COLO829 (cell line): Measurements from ENCODE around the gene NFIB.

Experiments used
- DNase-seq: peaks from one replicate; pipeline ENCODE4 v3.0.0; 2012; ENCODE audit warnings: low spot score

The NFIB gene

DNA sequence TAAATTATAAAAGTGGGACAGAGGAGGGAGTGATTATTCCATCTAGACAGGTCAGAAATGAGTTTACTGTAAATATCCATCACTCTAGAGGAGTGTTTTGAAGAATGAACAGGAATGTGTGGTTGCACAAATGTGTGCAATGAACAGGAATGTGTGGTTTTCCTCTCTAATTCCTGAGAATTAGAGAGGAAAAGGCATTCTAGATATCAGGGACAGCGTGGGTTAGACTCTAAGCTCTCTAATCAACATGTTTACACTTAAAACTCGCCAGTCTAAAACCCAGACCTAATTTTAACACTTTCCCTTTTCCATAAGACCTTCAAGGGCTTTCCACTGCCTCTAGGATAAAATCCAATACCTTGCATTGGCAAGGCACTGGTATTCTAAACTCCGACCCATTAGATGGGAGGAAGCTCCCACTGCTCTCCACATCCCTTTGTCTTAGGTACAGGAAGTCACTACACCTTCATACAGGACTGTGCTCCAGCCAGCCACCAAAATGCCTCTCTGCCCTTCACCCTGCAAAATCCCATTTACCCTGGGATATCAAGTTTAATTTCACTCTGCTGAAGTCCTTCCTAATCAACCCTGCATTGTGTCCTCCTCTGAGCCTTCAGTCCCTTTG is 67.9 kb downstream of the NFIB start:
- DNase-seq = no peak

DNA sequence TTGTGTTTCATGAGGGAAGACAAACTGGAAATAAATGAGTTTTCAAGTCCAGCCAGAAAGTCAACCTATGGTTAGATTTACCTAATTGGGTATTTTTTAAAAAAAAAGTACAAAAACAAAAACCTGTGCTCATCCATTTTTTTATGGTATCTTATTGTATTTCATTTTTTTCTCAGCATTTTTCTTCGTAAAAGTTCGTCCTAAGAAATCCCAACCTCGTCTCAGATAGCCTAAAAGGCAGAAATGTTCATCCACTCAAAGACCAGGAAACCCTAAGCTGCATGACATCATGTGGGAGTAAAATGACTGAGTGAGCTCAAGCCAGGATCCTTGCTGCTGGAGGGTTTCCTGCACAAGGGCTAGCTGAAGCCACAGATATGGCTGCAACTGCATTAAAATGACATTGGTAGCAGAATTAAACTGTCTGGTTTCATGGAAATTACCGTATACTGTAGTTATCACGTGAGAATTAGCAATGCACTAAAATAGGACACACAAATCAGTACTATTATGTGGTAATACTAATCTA is 70.4 kb downstream of the NFIB start:
- DNase-seq = no peak

DNA sequence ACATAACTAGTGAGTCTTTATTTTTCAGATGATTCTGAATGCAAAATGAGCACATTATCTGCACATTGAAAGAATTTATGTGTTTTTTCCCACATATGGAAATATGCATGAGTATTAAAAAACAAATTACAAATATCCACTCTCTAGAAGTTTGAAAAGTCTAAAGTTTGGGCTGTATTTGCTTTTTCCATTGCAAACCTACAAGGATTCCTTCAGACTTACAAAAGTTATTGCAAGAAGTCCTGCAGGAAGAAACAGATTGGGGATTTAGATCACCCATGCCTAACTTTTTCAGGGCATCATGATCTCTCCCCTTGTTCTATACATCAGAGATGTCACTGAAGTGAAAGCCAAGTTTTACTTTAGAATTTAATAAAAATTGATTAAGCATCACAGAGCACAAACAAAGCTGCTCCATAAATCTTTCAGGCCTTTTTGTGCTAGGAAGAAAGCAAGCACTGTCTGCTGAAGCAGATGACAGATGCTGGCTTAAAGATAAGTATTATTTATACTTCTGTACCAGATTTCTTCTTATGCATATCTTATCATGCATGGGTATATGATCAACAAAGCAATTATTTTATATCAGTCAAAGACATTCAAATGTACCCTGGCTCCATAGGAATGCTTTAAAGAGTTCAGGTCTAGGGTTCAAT is 71.7 kb downstream of the NFIB start:
- DNase-seq = no peak

DNA sequence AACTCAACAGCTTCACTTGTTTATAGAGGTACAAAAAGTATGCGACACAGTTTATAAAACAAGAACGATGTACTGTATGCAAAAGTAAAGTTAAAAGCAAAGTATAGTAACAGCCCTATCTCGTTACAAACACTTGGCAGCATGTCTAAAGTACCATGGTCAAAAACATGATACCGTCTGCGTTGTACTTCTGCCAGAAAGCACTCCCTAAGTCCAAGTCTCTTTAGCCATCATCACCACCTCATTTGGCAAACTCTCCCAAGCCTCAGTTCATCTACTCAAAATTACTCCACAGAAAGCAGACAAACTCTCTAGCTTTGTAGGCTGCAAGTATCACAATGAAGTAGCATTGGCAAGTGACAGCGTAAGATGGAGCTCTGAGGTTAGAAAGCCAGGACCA is 73.4 kb downstream of the NFIB start:
- DNase-seq = no peak

DNA sequence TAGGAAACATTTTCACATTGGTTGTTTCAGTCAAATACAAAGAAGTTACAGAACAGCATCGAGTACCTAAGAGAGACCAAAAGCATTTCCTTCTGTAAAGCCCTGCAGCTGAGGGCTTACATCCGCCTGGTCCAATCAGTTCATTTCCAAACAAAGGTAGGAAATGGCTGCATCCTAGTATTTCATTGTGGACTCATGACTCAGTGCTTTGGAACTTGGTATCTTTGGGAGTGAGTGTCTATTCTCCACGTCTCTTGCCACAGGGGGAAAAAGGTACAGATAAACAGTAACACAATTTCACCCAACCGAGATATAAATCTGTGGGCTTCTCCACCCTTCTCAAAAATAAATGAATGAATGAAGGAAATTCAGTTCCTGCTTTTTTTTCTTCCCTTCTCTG is 75.4 kb downstream of the NFIB start:
- DNase-seq = peak; percentile 11

DNA sequence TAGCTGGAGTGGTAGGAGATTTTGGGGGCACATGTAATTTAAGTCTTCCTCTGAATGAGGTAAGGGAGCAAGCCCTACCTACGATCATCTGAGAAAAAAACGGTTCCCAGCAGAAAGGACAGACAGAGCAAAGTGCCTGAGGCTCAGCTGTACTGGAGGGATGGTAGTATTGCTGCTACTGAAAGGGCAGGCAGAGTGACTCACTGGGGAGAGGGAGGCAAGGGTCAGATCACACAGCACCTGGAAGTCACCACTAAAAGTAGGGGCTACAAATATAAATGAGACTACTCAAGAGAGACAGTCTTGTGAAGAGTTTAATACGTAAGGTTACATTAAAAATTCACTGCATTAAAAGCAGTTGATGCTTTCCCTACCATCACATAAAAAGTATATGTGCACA is 75.9 kb downstream of the NFIB start:
- DNase-seq = no peak

DNA sequence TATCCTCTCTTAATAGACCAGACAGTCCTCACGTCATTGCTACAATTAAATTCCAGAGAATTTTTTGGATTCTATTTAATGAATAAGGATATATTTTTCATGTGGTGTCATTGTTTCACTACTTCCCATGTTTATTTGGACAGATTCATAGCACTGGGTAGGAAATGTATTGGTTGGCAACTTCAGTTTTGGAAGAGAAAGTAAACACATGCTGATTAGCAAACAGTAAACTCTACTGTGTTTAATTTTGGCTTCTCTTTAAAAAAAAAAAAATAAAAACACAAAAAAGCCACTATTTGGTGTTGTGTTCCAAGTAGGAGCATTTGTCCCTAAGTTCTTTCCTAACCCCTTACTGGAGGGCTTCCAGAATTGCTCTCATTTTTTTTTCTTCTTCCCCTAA is 77.3 kb downstream of the NFIB start:
- DNase-seq = no peak

DNA sequence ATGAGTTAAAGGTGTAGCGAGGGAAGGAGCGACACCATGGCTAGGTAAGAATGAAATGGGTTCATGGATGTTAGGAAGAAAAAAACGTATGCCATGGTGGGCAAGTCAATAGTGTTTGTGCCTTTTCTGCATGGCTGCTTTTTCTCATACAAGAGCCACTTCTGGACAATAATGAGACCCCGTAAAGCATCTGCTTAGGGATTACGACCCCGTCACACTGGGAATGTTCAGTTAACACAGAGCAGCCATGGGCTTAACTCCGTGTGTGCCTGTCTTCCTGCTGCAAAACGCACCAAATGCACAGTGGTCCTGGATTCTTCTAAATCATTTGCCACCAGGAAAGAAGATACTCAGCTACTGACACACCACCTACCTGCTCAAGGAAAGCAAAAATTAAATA is 81.8 kb downstream of the NFIB start:
- DNase-seq = no peak

DNA sequence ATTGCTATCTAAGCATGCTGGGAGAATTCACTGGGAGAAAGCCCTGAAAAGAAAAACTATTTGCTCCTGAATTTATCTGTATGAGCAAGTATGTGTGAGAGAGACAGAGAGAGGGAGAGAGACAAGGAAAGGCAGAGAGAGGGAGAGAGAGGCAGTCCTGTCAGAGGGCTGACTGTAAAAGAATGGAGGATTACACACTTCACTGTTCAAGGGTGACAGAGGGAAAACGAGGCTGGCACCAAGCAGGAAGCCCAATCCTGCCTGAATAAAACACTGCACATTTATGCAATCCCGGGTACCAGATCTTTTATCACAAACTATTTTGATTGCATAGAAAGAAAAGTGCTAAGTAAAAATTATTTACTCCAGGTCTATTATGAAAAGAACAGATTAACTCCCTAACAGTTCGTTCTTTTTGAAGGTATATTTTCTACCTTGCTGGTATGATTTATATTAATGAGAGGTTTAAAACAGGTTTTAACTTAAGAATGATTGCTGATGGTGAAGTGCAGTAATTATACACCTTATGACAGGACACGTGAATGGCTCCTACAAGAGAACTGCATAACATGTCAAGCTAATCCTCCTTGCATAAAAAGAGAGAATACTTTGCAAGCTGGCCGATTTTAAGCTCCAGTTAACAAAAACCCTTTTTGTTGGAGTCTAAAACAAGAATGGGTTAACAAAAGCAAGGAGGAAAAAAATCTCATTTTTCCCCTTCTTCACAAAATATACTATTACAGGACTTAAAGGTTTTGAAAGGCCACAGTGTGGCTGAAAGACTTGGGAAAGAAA is 82.5 kb downstream of the NFIB start:
- no peak for DNase-seq

DNA sequence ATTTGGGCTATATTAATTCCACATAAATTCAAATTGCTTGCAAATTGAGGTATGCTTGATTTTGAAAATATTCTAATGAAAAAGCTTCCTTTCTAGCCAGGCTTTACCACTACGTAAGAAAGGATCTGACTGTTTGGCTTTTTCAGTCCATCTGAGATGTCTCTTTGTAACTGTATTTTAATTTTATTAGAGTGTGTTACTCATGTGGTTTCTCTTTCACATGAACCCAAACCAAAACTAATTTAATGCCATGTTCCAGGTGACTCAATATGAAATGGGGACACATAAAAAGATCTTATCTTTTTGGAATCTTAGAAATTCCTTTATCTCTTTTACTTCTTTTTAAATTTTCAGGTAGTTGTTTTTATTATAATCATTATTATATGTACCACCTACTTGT is 85.3 kb downstream of the NFIB start:
- no peak for DNase-seq

DNA sequence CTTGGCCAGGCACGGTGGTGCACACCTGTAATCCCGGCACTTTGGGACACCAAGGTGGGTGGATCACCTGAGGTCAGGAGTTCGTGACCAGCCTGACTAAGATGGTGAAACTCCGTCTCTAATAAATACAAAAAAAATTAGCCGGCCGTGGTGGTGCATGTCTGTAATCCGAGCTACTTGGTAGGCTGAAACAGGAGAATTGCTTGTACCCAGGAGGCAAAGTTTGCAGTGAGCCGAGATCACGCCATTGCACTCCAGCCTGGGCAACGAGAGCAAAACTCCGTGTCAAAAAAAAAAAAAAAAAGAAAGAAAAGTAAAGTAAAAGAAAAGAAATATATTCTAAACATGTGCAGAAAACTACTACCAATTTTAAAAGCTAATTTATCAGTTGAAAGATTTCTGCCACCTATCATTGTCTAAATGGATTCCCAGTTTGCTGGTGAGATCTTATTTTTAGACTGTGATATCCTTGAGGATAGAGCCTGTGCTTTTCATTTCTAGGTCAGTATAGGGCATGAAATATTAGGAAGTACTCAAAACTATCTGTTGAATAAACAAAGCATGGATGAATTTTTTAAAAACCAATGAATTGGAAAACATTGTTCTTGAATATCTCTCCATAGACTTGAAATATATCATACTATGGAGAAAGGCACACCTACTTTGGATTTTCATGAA is 86.9 kb downstream of the NFIB start:
- no peak for DNase-seq

DNA sequence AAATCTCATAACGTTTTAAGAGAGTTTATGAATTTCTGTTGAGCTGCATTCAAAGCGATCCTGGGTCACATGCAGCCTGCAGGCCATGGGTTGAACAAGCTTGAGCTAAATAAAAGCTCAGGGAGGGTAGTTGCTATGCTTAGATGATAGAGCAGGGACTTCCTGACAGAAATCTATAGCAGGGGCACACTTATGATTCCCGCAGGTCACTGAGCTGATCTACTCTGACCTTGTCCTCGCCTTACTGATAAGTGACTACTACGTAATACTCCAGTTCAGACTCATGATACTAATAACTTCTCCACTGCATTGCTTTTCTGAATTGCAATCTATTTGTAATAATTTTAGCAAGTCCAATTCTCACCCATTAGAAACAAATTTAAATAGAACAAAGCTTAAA is 90.9 kb downstream of the NFIB start:
- DNase-seq = no peak

DNA sequence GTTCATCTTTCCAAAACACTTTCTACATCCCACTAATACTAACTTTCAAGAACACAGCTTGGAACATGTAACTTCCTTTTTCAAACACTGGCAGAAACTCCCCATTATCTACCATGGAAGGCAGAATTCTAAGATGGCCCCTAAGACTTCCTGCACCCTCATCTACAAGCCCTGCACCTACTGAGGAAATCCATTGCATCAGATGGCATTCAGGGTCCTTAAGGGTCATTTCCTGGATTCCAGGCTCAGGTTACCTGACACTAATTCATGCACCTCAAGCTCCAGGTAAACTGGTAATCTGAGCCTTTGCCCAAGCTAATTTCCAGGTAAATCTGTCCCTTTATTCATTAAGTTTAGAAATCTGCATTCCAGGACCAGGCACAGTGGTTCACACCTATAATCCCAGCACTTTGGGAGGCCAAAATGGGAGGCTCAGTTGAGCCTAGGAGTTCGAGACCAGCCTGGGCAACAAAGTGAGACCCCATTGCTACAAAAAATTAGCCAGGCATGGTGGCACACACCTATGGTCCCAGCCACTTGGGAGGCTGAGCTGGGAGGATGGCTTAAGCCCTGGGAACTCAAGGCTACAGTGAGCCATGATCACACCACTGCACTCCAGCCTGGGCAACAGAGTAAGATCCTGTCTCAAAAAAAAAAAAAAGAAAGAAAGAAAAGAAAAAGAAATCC is 91.6 kb downstream of the NFIB start:
- DNase-seq = no peak

DNA sequence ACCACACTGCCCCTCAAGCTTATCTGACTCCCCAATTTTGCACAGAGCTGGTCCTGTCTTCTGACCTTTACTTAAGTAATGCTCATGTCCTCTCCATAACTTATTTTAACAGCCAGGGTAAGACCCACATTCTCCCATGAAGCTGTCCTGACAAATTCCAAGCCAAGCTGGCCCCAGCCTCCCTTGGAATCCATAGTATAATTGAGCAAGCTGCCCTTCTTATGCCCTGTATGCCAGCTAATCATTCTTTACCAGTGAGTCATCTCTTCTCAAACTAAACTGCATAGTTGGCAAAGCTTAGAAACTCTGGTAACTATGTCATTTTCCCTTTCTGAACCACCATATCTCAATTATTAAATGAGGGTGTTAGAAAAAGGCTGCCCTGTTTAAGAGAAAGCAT is 92.4 kb downstream of the NFIB start:
- DNase-seq = peak; percentile 65

DNA sequence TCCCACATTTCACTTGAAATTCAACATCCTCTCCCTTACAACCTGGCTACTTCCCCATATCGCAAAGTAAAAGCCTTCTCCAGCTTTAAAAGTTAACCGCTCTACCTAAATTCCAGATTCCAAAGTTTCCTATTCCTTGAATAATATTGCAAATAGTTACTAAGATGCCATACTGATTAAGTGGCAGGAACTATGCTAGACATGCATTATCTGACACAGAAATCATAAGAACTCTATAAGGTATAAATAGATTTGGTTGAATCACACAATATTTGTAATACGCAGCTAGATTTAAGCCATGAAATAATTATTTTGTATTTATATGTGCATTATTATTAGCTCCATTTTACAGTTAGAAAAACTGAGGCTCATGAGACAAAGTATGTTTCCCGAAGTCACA is 92.8 kb downstream of the NFIB start:
- no peak for DNase-seq

DNA sequence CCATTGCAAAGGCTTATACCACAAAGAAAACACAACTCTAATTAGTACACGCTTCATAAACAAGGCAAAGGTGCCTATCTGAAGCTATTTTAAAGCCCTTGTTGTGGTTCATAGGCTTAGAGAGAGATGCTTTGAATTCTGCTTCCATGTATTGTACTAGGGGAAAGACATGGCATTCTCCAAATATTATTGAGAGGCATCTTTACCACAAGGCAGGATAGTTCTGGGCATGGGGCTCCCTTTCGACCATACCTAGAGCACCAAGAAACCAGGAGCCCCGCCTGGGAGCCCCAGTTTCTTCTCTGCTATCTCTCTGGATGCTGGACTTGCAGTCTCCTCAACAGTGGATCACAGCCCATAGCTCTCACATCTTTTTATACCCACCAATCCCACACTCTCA is 93.7 kb downstream of the NFIB start:
- DNase-seq = no peak

DNA sequence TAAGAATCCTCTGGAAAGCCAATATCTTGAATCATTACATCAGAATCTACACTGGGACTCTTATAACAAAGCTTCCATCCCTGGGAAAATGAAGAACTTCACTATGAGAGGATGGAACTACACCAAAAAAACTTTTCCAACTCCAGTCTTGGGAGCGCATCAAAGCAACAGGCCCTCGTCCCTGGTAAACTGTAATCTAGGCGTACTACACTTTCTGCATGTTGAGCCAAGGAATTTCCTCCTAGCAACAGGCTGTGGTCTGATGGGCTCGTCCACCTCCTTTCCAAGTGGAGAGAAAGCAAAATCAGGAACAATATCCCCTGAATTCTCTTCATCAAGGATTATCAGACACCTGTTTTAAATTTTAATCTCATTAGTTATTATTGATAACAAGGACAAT is 94.1 kb downstream of the NFIB start:
- no peak for DNase-seq

DNA sequence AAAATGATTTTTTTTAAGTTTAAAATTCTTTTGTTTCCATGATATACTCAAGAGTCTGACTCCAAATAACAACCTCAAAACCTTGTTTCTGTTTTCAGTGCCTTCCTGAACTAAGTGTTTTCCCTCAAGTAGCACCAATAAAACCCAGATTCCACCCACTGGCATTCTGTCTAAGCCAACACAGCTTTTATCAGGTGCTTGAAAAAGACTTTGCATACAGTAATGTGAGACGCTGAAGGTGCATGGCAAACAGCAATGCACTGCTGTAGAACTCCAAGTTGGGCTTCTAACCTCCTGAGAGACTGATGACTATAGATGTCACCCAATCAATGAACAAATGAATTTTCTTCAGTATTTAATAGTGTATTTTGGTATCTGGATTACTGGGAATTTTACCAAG is 95.7 kb downstream of the NFIB start:
- DNase-seq = no peak

DNA sequence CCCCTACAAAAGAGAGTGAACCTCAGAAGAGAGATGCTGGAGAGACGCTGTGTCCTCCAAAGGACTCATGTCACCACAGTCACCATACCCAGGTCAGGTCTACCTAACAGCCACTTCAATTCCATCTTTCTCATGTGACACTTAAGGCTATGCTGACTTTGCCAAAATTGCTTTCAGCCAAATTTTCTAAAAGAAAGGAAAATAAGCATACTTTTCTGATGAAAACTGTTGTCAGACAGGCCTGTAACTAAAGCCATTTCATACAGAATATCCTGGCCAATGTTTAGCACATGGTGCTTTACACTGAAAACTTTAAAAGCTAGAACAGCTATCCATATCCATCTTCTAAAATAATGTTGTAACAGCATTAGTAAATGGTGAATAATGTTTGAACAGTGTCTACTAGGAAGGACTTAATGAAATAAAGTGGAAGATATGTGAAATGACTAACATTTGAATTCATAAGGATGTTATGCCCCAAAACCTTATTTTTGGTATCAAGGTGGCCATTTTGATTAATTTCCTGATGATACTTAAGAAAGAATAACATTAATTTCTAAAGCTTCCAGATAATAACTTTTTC is 97.2 kb downstream of the NFIB start:
- DNase-seq = no peak

DNA sequence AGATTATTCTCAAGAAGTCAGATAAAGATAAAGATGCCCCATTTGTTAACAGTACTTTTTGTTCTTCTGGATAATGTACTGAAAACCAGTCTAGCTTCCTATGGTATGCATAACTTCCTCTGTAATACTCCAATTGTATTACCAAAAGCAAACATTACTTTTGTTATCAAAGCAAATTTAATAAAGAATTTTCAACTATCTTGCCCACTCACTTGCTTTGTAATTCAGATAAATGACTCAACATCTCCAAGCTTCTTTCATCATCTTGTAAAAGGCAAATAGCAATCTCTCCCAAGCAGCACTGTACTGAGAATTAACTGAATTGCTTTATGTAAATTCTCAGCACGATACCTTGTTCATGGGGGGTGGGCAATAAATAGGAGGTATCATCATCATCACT is 98.3 kb downstream of the NFIB start:
- DNase-seq = no peak

DNA sequence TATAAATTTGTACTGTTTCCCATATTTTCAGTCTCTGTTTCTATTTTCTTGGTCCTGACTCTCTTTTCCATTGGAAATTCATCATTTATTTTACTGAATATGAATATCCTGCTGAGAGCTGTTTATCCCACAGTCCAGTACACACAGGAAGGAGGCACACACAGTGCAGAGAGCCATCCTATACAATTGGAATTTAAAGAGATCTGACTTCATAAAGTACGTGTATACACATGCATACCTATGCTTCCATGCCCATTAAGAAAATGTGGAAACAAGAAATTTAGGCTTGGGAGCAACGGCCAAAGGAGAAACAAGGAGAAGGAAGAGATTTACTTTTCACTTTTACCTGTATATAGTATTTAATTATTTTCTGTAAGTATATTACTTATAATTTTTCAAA is 99.2 kb downstream of the NFIB start:
- DNase-seq = no peak
